Stimulated activated CD8-positive, alpha-beta memory T cell treated with anti-CD3 and anti-CD28 coated beads, Interleukin-2, amount 100 ng/mL, for 48 hours (primary cell): ENCODE results near the gene PNPLA2.

Experiments
- DNase-seq, 2 donors: peaks; one replicate each; pipeline ENCODE4 v3.0.0-alpha.2; 2020; ENCODE audit warnings: low read depth in 2 of 2

The PNPLA2 gene

DNA sequence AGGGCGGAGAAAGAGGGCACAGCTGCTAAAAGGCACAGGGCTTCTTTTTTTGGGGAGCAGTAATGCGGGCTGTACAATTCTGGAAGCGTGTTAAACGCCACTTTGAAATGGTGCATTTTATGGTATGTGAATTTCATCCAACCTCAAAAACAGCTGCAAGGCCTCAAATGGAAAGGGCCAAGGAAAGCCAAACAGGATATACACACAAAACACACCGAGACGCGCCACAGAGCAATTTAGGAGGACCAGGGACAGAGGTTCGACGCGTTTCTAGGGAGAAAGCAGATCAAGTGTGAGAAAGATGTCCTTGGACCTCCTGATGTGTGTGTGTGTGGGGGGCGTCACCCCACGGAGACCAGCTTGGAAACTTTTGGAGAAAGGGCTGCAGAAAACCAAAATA lies 55.0 kb downstream of the PNPLA2 start:
- no peak for DNase-seq
